HepG2 (cell line): ENCODE data around the gene MXRA7. TPM values are rescaled to one million over a fixed set of nuclear protein-coding genes. Genes with fewer than 3 reads are reported as not detected.
A peak's percentile ranks its signal among the peaks of the same experiment; 100 is the strongest.

ENCODE experiments used
- ADNP ChIP-seq: sonication (generic); formaldehyde crosslinking; IDR thresholded peaks from 2 replicates; pipeline ENCODE4 v1.4.0; 2020; ENCODE audit warnings: missing genetic modification reagents
- ARID3A ChIP-seq: IDR thresholded peaks from 2 replicates; pipeline ENCODE4 v1.6.1; 2012; ENCODE audit warnings: low read depth, low read length, improper control_type of control experiment
- GABPB1 ChIP-seq: IDR thresholded peaks from 2 replicates; pipeline ENCODE4 v1.6.1; 2016; ENCODE audit warnings: mild to moderate bottlenecking, missing genetic modification reagents, moderate library complexity, missing compliant biosample characterization
- KAT8 ChIP-seq: IDR thresholded peaks from 2 replicates; pipeline ENCODE4 v1.6.1; 2016; ENCODE audit warnings: missing genetic modification reagents, missing compliant biosample characterization
- KLF6 ChIP-seq: IDR thresholded peaks from 2 replicates; pipeline ENCODE4 v1.8.0; 2016; ENCODE audit warnings: missing biosample characterization, missing genetic modification reagents
- KMT2A ChIP-seq: sonication (generic); formaldehyde crosslinking; IDR thresholded peaks from 2 replicates; pipeline ENCODE4 v1.4.0; 2020; ENCODE audit warnings: missing genetic modification reagents
- MBD4 ChIP-seq: IDR thresholded peaks from 2 replicates; pipeline ENCODE4 v1.6.1; 2012; ENCODE audit warnings: low read length, inconsistent platforms, borderline replicate concordance
- MBNL3 ChIP-seq: fragments of 250-450 bp; sonication (Bioruptor Pico); conservative IDR thresholded peaks from 2 replicates; pipeline ENCODE4 v1.8.0; 2022; ENCODE audit warnings: mild to moderate bottlenecking, inconsistent platforms
- NFE2L2 ChIP-seq: fragments of 150-350 bp; IDR thresholded peaks from 2 replicates; pipeline ENCODE4 v1.6.1; 2014; ENCODE audit warnings: low read length
- ZFP37 ChIP-seq: sonication (generic); formaldehyde crosslinking; IDR thresholded peaks from 2 replicates; pipeline ENCODE4 v1.4.0; 2020; ENCODE audit warnings: missing genetic modification reagents, borderline replicate concordance
- ZNF101 ChIP-seq: sonication (generic); formaldehyde crosslinking; IDR thresholded peaks from 2 replicates; pipeline ENCODE4 v1.4.0; 2020; ENCODE audit warnings: mild to moderate bottlenecking, low read depth, missing genetic modification reagents, borderline replicate concordance
- ZNF12 ChIP-seq: sonication (generic); formaldehyde crosslinking; IDR thresholded peaks from 2 replicates; pipeline ENCODE4 v1.5.0; 2020; ENCODE audit warnings: missing genetic modification reagents
- ZNF136 ChIP-seq: sonication (generic); formaldehyde crosslinking; IDR thresholded peaks from 2 replicates; pipeline ENCODE4 v1.8.1; 2022; ENCODE audit warnings: low read depth, mild to moderate bottlenecking, moderate library complexity, missing genetic modification reagents
- ZNF407 ChIP-seq: sonication (generic); formaldehyde crosslinking; IDR thresholded peaks from one replicate; pipeline ENCODE4 v1.5.1; 2020; ENCODE audit warnings: mild to moderate bottlenecking, missing genetic modification reagents; ENCODE audit errors: not compliant biosample characterization
- ZNF460 ChIP-seq: sonication (generic); formaldehyde crosslinking; IDR thresholded peaks from 2 replicates; pipeline ENCODE4 v1.5.1; 2020; ENCODE audit warnings: missing genetic modification reagents, mild to moderate bottlenecking, borderline replicate concordance
- ZNF549 ChIP-seq: sonication (generic); formaldehyde crosslinking; IDR thresholded peaks from 2 replicates; pipeline ENCODE4 v1.5.0; 2020; ENCODE audit warnings: missing genetic modification reagents
- ZNF589 ChIP-seq: sonication (generic); formaldehyde crosslinking; conservative IDR thresholded peaks from 2 replicates; pipeline ENCODE4 v1.8.0; 2022; ENCODE audit warnings: mild to moderate bottlenecking, moderate library complexity, missing genetic modification reagents
- ZNF614 ChIP-seq: IDR thresholded peaks from 2 replicates; pipeline ENCODE4 v1.6.1; 2018; ENCODE audit warnings: missing biosample characterization, missing genetic modification reagents, inconsistent platforms, borderline replicate concordance
- ZNF883 ChIP-seq: sonication (generic); formaldehyde crosslinking; IDR thresholded peaks from 2 replicates; pipeline ENCODE4 v1.5.1; 2020; ENCODE audit warnings: mild to moderate bottlenecking, missing genetic modification reagents; ENCODE audit errors: not compliant biosample characterization
- ZSCAN29 ChIP-seq: sonication (generic); formaldehyde crosslinking; conservative IDR thresholded peaks from 2 replicates; pipeline ENCODE4 v1.4.0; 2020; ENCODE audit warnings: mild to moderate bottlenecking, missing genetic modification reagents
- polyA plus RNA-seq, 8 experiments: library from polyadenylated mRNA; depleted of rRNA in 3 of 8; stranded (reverse) in 7 of 8; unstranded in 1 of 8; fragments of >200 nt; fragmentation: Illumina TruSeq in 4 of 8; extraction: Trizol in 4 of 8; gene quantifications; 2 replicates each; pipeline versions ENCODE4 v1.2.1 to v1.2.3, GENCODE V29; 2011 to 2016; ENCODE audit warnings: low read depth in 4 of 8, missing spikeins in 1 of 8, mixed read lengths in 1 of 8; ENCODE audit not compliant: insufficient read depth in 1 of 8
- total RNA-seq, 5 experiments: library from RNA; depleted of rRNA; stranded (reverse); fragments of >200 nt; fragmentation: Illumina TruSeq; extraction: Trizol; gene quantifications; 2 replicates each; pipeline ENCODE4 v1.2.3, GENCODE V29; 2016; ENCODE audit warnings: low read depth in 1 of 5

MXRA7 gene
- total and polyA plus RNA-seq, 2 of the 13 experiments (the other 11 are each of a cell fraction or from before 2014, with no cell fraction given), result 44.8 to 112 TPM

GRCh38 chr17:76726776-76727718 is 16.3 kb upstream of the MXRA7 start, which contains the start of gene METTL23 (continued):
- TF ChIP-seq ZNF407 (no peak), ZSCAN29 (CRISPR knock-in tag) (no peak), ZNF136 (CRISPR knock-in tag) (no peak; the same call in 1 of the 2 replicates), ZNF549 (CRISPR knock-in tag) (no peak), ZNF589 (CRISPR knock-in tag) (peak; percentile 96), ZFP37 (CRISPR knock-in tag) (0 out of 2 replicates have a peak, but pooled peaks have one; percentile 15), KAT8 (CRISPR knock-in tag) (peak; percentile 66), ZNF614 (CRISPR knock-in tag) (peak; percentile 65; the same call in 1 of the 2 replicates), ZNF460 (CRISPR knock-in tag) (no peak; the same call in 1 of the 2 replicates), NFE2L2 (no peak), ZNF12 (CRISPR knock-in tag) (peak; percentile 80), KLF6 (peak; percentile 70; the same call in 1 of the 2 replicates), ZNF101 (CRISPR knock-in tag) (no peak), MBD4 (no peak), GABPB1 (CRISPR knock-in tag) (peak; percentile 89), KMT2A (CRISPR knock-in tag) (peak; percentile 77; the same call in 1 of the 2 replicates), ADNP (CRISPR knock-in tag) (no peak), MBNL3 (no peak), ARID3A (no peak), ZNF883 (CRISPR knock-in tag) (peak; percentile 39)
